Endodermal cell (in vitro differentiated cells): ENCODE results near the gene SLIT3. TPM values are rescaled to one million over a fixed set of nuclear protein-coding genes. Genes with fewer than 3 reads are reported as not detected.

Experiments
- DNase-seq: peaks from one replicate; pipeline ENCODE4 v3.0.0-alpha.2; 2017
- H3K27ac ChIP-seq: 2 replicates; pipeline ENCODE4 v1.5.1; 2013; ENCODE audit warnings: mild to moderate bottlenecking, low read depth, low read length, moderate library complexity
- H3K27me3 ChIP-seq: 2 replicates; pipeline ENCODE4 v1.6.1; 2013; ENCODE audit warnings: mild to moderate bottlenecking, low read length, moderate library complexity; ENCODE audit not compliant: insufficient read depth, control insufficient read depth, poor library complexity, severe bottlenecking
- H3K36me3 ChIP-seq: 2 replicates; pipeline ENCODE4 v1.7.0; 2013; ENCODE audit warnings: mild to moderate bottlenecking, low read length, moderate library complexity; ENCODE audit not compliant: control insufficient read depth, insufficient read depth
- H3K4me1 ChIP-seq: one replicate; pipeline ENCODE4 v1.7.0; 2013; ENCODE audit warnings: low read length; ENCODE audit not compliant: control insufficient read depth, insufficient read depth
- H3K4me3 ChIP-seq: 2 replicates; pipeline ENCODE4 v1.5.1; 2013; ENCODE audit warnings: mild to moderate bottlenecking, low read length, moderate library complexity
- H3K9ac ChIP-seq: 2 replicates; pipeline ENCODE4 v1.6.1; 2013; ENCODE audit warnings: mild to moderate bottlenecking, low read length, moderate library complexity; ENCODE audit not compliant: poor library complexity, severe bottlenecking; ENCODE audit errors: extremely low read depth
- H3K9me3 ChIP-seq: 2 replicates; pipeline ENCODE4 v1.6.1; 2013; ENCODE audit warnings: mild to moderate bottlenecking, low read length, moderate library complexity; ENCODE audit not compliant: control insufficient read depth
- H3K27ac Mint-ChIP-seq: 2 replicates; pipeline ENCODE4 v1.8.0; 2020; ENCODE audit warnings: mixed read lengths
- H3K27me3 Mint-ChIP-seq: 2 replicates; pipeline ENCODE4 v1.8.0; 2021; ENCODE audit warnings: mild to moderate bottlenecking, mixed read lengths; ENCODE audit not compliant: insufficient read depth
- H3K36me3 Mint-ChIP-seq: 2 replicates; pipeline ENCODE4 v1.8.0; 2020; ENCODE audit warnings: low read depth, mixed read lengths
- H3K4me1 Mint-ChIP-seq: 2 replicates; pipeline ENCODE4 v1.8.0; 2020; ENCODE audit warnings: mixed read lengths
- H3K4me3 Mint-ChIP-seq: 2 replicates; pipeline ENCODE4 v1.8.0; 2020; ENCODE audit warnings: mild to moderate bottlenecking, moderate library complexity, mixed read lengths
- H3K9me3 Mint-ChIP-seq: 2 replicates; pipeline ENCODE4 v1.8.0; 2020; ENCODE audit warnings: mild to moderate bottlenecking, mixed read lengths
- WGBS, 2 experiments: methylation state at CpG; one replicate each; pipeline versions ENCODE4 v1.1.5 to v1.1.7; 2013; ENCODE audit warnings: missing lambda C conversion rate in 2 of 2, mixed read lengths in 1 of 2; ENCODE audit not compliant: insufficient coverage in 1 of 2, insufficient read length in 1 of 2; 5-methylcytosine and 5-hydroxymethylcytosine counted together
- total RNA-seq, 2 donors: library from RNA; stranded (reverse); fragmentation: NEBNext Ultra II Directional in 1 of 2; extraction: Animal tissue kit (Norgen Biotek cat#: 25700) in 1 of 2; gene quantifications; 2 replicates in 1 of 2; 3 replicates in 1 of 2; pipeline ENCODE4 v1.2.1, GENCODE V29; 2021
- TF ChIP-seq, protein P1 (sequence below): fragments of 200-600 bp; sonication (generic); conservative IDR thresholded peaks from 2 replicates; pipeline ENCODE4 v1.5.0; 2021; ENCODE audit warnings: antibody characterized with exemption, mild to moderate bottlenecking

SLIT3 gene
- total RNA-seq, 2 donors from 2014 or later, result 2.5 to 3.4 TPM

DNA sequence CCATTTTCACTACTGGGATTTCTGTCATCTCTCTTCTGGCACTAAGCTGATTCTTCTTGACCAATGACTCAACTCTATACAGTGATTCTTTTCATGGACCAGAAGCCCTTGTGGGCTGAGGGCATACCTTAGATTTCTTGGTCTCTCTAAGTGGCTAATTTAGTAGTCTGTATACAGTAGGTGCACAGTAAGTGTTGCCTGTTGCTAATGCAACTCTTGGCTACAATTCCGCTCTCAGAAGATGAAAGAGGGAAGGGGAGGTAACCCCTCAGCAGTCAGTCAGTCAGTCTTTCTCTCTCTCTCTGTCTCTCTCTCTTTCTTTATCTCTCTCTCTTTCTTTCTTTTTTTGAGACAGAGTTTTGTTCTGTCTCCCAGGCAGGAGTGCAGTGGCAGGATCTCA lies 606.6 kb downstream of the SLIT3 start:
- Histone ChIP-seq H3K27me3 (peaks cover 52% of the 10 kb centered on the region), H3K9me3 (no peaks in the 10 kb centered on the region), H3K36me3 (no peaks in the 10 kb centered on the region), H3K4me3 (no peak overlapping the region), H3K9ac (no peak overlapping the region), H3K27ac (no peak overlapping the region), H3K4me1 (peaks cover 27% of the 10 kb centered on the region)
- Mint-ChIP-seq H3K36me3 (no peaks in the 10 kb centered on the region), H3K27ac (no peak overlapping the region), H3K27me3 (peaks cover 85% of the 10 kb centered on the region), H3K4me3 (no peak overlapping the region), H3K9me3 (no peaks in the 10 kb centered on the region), H3K4me1 (peaks cover 42% of the 10 kb centered on the region)
- 86 to 92% methylated on average over 1 of the region's 1 CpG for WGBS, 2 experiments
- no peak for DNase-seq
- TF ChIP-seq, protein P1, sequence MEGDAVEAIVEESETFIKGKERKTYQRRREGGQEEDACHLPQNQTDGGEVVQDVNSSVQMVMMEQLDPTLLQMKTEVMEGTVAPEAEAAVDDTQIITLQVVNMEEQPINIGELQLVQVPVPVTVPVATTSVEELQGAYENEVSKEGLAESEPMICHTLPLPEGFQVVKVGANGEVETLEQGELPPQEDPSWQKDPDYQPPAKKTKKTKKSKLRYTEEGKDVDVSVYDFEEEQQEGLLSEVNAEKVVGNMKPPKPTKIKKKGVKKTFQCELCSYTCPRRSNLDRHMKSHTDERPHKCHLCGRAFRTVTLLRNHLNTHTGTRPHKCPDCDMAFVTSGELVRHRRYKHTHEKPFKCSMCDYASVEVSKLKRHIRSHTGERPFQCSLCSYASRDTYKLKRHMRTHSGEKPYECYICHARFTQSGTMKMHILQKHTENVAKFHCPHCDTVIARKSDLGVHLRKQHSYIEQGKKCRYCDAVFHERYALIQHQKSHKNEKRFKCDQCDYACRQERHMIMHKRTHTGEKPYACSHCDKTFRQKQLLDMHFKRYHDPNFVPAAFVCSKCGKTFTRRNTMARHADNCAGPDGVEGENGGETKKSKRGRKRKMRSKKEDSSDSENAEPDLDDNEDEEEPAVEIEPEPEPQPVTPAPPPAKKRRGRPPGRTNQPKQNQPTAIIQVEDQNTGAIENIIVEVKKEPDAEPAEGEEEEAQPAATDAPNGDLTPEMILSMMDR, result no peak

GRCh38 chr5:168693883-168694282 lies 607.1 kb downstream of the SLIT3 start:
- H3K27ac ChIP-seq, result no peak overlapping the region
- no peaks in the 10 kb centered on the region for H3K36me3 ChIP-seq
- no peak overlapping the region for H3K9ac ChIP-seq
- peaks cover 27% of the 10 kb centered on the region for H3K4me1 ChIP-seq
- TF ChIP-seq, protein P1, result no peak
- Mint-ChIP-seq H3K36me3 (no peaks in the 10 kb centered on the region), H3K27me3 (peaks cover 83% of the 10 kb centered on the region), H3K27ac (no peak overlapping the region), H3K4me1 (peaks cover 42% of the 10 kb centered on the region), H3K4me3 (no peak overlapping the region), H3K9me3 (no peaks in the 10 kb centered on the region)
- H3K4me3 ChIP-seq, result no peak overlapping the region
- WGBS, 2 experiments, result 90 to 94% methylated on average over 3 of the region's 3 CpGs
- DNase-seq, result no peak
- peaks cover 51% of the 10 kb centered on the region for H3K27me3 ChIP-seq
- no peaks in the 10 kb centered on the region for H3K9me3 ChIP-seq

- Histone ChIP-seq H3K27me3 (peaks cover 45% of the 10 kb centered on the region), H3K27ac (no peak overlapping the region), H3K36me3 (no peaks in the 10 kb centered on the region), H3K4me3 (no peak overlapping the region), H3K9me3 (no peaks in the 10 kb centered on the region), H3K9ac (no peak overlapping the region), H3K4me1 (peaks cover 27% of the 10 kb centered on the region)
- TF ChIP-seq, protein P1, result no peak
- Mint-ChIP-seq H3K27ac (no peak overlapping the region), H3K9me3 (no peaks in the 10 kb centered on the region), H3K36me3 (no peaks in the 10 kb centered on the region), H3K4me3 (no peak overlapping the region), H3K27me3 (peaks cover 80% of the 10 kb centered on the region), H3K4me1 (peaks cover 42% of the 10 kb centered on the region)
- 79 to 83% methylated on average over 5 of the region's 5 CpGs for WGBS, 2 experiments
- no peak for DNase-seq
Measured at GRCh38 chr5:168693297-168693696, 607.6 kb downstream of the SLIT3 start.
